Ascending aorta (tissue), 2 donors: Measurements from ENCODE around the gene NSFL1C. TPM values are rescaled to one million over a fixed set of nuclear protein-coding genes. Genes with fewer than 3 reads are reported as not detected.

ENCODE experiments used
- DNase-seq, 2 donors: peaks; one replicate each; pipeline ENCODE4 v3.0.0-alpha.2; 2019; ENCODE audit warnings: low spot score in 2 of 2
- H3K27ac ChIP-seq, 2 donors: fragments of 200-600 bp; sonication (generic); one replicate each; pipeline ENCODE4 v1.5.1; 2016 to 2017; ENCODE audit warnings: mild to moderate bottlenecking in 1 of 2
- H3K27me3 ChIP-seq: fragments of 200-600 bp; sonication (generic); one replicate; pipeline ENCODE4 v1.5.1; 2017
- H3K36me3 ChIP-seq, 2 donors: fragments of 200-600 bp; sonication (generic); one replicate each; pipeline ENCODE4 v1.5.1; 2016
- H3K4me1 ChIP-seq, 2 donors: fragments of 200-600 bp; sonication (generic); one replicate each; pipeline ENCODE4 v1.5.1; 2016 to 2017; ENCODE audit warnings: mild to moderate bottlenecking in 1 of 2
- H3K4me3 ChIP-seq, 2 donors: fragments of 200-600 bp; sonication (generic); one replicate each; pipeline ENCODE4 v1.5.1; 2016 to 2017; ENCODE audit warnings: mild to moderate bottlenecking in 1 of 2
- H3K9me3 ChIP-seq, 2 donors: fragments of 200-600 bp; sonication (generic); one replicate each; pipeline ENCODE4 v1.5.1; 2016
- intact Hi-C: fragments of 100-400 bp; cut with DNase I; formaldehyde crosslinking; loops from one replicate; pipeline ENCODE4 v1.15.1; 2023
- total RNA-seq: library from RNA; depleted of rRNA; stranded (reverse); fragments of >200 nt; gene quantifications from one replicate; pipeline ENCODE4 v1.1.0, GENCODE V29; 2016
- TF ChIP-seq, protein P1 (sequence below), 3 experiments: fragments of 200-600 bp in 2 of 3; fragments of 450-650 bp in 1 of 3; sonication (generic) in 2 of 3; IDR thresholded peaks; one replicate each; pipeline ENCODE4 v1.5.1; 2016 to 2019; ENCODE audit warnings: antibody characterized with exemption in 3 of 3, mild to moderate bottlenecking in 1 of 3, moderate library complexity in 1 of 3

The NSFL1C gene
- total RNA-seq, 1 donor from 2014 or later: 58.5 TPM

DNA sequence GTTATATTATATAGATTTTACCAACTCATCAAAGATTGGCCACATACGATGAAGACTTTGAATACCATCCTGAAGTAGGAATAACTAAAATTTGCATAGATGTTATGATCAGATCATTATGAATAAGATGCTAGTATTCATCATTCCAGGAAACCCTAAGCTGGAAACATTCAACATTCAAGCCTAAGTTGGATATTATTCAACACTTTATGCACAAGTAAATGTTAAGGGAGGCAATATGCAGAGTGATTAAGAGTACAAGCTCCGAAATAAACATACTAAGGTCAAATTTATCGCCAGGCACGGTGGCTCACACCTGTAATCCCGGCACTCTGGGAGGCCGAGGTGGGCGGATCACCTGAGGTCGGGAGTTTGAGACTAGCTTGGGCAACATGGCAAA lies 30.4 kb downstream of the NSFL1C start:
- no peak for DNase-seq
- H3K4me1 ChIP-seq: no peaks in the 10 kb centered on the region
- H3K9me3 ChIP-seq: no peaks in the 10 kb centered on the region
- H3K4me3 ChIP-seq: no peak overlapping the region
- H3K36me3 ChIP-seq: peaks cover 4 to 8% of the 10 kb centered on the region in 2 donors
- TF ChIP-seq, protein P1, sequence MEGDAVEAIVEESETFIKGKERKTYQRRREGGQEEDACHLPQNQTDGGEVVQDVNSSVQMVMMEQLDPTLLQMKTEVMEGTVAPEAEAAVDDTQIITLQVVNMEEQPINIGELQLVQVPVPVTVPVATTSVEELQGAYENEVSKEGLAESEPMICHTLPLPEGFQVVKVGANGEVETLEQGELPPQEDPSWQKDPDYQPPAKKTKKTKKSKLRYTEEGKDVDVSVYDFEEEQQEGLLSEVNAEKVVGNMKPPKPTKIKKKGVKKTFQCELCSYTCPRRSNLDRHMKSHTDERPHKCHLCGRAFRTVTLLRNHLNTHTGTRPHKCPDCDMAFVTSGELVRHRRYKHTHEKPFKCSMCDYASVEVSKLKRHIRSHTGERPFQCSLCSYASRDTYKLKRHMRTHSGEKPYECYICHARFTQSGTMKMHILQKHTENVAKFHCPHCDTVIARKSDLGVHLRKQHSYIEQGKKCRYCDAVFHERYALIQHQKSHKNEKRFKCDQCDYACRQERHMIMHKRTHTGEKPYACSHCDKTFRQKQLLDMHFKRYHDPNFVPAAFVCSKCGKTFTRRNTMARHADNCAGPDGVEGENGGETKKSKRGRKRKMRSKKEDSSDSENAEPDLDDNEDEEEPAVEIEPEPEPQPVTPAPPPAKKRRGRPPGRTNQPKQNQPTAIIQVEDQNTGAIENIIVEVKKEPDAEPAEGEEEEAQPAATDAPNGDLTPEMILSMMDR (IDR thresholded peaks at IDR 0.05): no peak
- intact Hi-C loops: no loop called here
- H3K27ac ChIP-seq: no peak overlapping the region
- no peaks in the 10 kb centered on the region for H3K27me3 ChIP-seq

DNA sequence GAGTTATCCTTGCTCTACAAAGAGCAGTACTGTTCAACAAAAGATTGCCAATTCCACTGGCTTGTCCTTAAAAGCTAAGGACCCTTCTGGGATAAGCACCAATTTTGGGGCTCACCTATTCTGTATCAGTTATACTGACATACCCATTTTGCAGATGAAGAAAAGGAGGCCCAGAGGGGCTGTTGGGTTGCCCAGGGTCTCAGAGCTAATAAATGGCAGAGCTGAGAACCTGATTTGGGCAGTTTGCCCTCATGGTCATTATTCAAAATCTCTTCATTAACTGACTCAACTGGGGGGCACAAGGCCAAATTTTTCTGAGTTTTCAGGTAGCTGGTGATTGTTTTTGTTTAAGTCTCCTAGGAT lies 31.3 kb downstream of the NSFL1C start:
- H3K4me1 ChIP-seq: no peaks in the 10 kb centered on the region
- H3K9me3 ChIP-seq: no peaks in the 10 kb centered on the region
- DNase-seq: no peak
- no peak overlapping the region for H3K4me3 ChIP-seq
- intact Hi-C loops: no loop called here
- no peaks in the 10 kb centered on the region for H3K27me3 ChIP-seq
- peaks cover 4 to 8% of the 10 kb centered on the region in 2 donors for H3K36me3 ChIP-seq
- TF ChIP-seq, protein P1 (IDR thresholded peaks at IDR 0.05): no peak
- H3K27ac ChIP-seq: no peak overlapping the region

DNA sequence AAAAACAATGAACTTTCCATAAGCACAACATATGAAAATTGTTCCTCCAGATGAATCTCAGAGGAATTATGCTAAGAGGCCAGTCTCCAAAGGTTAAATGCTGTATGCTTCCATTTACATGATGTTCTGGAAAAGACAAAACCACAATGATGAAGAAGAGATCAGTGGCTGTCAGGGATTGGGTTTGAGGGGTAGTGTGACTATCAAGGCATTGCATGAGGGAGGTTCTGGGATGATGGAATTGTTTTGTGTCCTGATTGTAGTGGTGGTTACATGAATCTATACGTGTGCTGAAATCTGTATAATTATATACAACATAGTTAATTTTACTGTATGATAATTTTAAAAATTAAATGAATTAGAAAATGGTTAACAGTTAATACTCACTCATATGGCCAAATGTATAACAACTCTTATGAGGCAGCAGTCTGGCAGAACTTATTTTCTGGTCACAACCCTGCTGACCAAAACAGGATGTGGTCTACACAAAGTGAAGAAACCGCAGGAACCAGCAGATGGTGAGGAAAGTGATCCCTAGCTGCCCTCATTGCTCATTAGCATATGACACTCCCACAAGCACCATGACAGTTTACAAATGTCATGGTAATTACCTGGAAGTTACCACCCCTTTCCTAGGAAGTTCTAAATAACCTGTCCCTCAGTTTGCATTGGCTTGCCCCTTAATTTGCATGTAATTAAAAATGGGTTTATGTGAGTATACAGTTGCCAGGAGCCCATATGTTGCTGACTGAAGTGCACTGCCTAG lies 31.9 kb downstream of the NSFL1C start:
- DNase-seq: peak in 1 of 2 donors; percentile 23
- intact Hi-C loops: no loop called here
- no peaks in the 10 kb centered on the region for H3K27me3 ChIP-seq
- no peak overlapping the region for H3K27ac ChIP-seq
- no peaks in the 10 kb centered on the region for H3K9me3 ChIP-seq
- TF ChIP-seq, protein P1 (IDR thresholded peaks at IDR 0.05): no peak
- no peaks in the 10 kb centered on the region for H3K4me1 ChIP-seq
- H3K4me3 ChIP-seq: no peak overlapping the region
- H3K36me3 ChIP-seq: peaks cover 3 to 4% of the 10 kb centered on the region in 2 donors

DNA sequence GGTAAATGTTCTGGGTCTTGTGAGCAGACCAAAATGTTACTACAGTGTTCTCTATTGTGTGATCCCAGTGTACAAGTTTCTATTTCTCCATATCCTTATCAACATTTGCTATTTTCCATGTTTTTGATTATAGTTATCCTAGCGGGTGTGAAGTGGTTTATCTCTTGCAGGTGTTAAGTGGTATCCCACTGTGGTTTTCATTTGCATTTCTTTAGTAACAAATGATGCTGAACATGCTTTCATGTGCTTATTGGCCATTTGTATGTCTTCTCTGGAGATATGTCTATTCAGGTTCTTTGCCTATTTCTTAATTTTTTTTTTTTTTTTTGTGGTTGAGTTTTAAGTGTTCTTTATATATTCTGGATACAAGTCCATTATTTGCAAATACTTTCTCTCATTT lies 35.5 kb downstream of the NSFL1C start:
- Histone ChIP-seq H3K9me3 (no peaks in the 10 kb centered on the region), H3K4me1 (no peaks in the 10 kb centered on the region), H3K27me3 (no peaks in the 10 kb centered on the region), H3K27ac (no peak overlapping the region), H3K4me3 (no peak overlapping the region), H3K36me3 (peaks cover 0 to 4% of the 10 kb centered on the region in 2 donors)
- TF ChIP-seq, protein P1 (IDR thresholded peaks at IDR 0.05): no peak
- DNase-seq: no peak
- intact Hi-C loops: no loop called here

- TF ChIP-seq, protein P1 (IDR thresholded peaks at IDR 0.05): no peak
- Histone ChIP-seq H3K4me1 (no peaks in the 10 kb centered on the region), H3K27ac (no peak overlapping the region), H3K9me3 (no peaks in the 10 kb centered on the region), H3K27me3 (no peaks in the 10 kb centered on the region), H3K36me3 (peaks cover 0 to 4% of the 10 kb centered on the region in 2 donors), H3K4me3 (no peak overlapping the region)
- no peak for DNase-seq
- intact Hi-C loops: no loop called here
These were observed 36.6 kb downstream of the NSFL1C start for GRCh38 chr20:1430004-1430451.
